ENCODE data around the gene ZNF688. TPM values are rescaled to one million over a fixed set of nuclear protein-coding genes. Genes with fewer than 3 reads are reported as not detected.

Gene ZNF688
- 1 to 10 TPM; 7.3 to 9.7 TPM for total RNA-seq

DNA sequence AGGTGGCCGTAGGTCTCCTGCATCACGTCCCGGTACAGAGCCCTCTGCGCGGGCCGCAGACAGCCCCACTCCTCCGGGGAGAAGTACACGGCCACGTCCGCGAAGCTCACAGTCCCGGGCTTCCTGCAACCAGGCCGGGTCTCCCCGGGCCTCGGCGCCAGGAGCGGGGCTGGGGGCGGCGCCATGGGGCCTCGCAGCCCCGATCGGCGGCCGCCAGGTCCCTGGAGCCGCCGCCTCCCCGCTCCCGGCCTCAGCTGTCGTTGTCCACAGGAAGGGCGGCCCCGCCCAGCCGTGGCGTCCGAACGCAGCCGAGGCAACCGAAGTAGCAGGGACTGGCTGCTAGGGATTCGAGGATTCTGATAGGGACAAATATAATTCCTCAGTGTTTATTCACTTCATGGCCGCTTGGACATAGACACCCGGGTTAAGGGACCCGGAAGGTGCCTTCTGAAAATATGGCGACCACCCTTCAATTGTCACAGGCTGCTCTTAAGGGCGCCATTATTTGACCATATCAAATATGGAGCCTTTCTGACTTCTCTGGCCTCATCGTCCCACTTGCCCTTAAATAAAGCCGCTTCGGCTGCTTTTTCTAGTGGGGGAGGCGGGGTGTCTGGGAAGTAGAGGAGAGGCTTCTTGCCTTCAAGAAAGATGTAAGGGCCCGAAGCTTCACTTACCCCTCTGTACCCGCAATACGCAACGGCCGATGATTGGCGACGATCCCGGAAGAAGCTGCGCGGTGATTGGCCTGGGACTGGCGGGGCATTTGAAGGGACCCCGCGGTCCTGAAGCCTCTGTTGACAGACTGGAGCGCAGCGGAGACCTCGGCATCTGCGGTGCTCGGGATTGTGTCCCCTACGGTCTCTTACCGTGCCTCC is at the start of gene ZNF688:
ZNF688 (minus strand) TSS at position 270 of the 878 bp plus-strand sequence; CDS start at position 185, 85 bp downstream.
- no peaks in the 10 kb centered on the region for H3K27me3 Mint-ChIP-seq
- peaks cover 31% of the 10 kb centered on the region for H3K4me1 Mint-ChIP-seq
- peak within 1 kb of the TSS; percentile 94 for H3K27ac Mint-ChIP-seq
- peak within 1 kb of the TSS; percentile 97 for H3K4me3 Mint-ChIP-seq
- H3K36me3 Mint-ChIP-seq (ENCODE audit: low read depth): no peaks in the 10 kb centered on the region
- ATAC-seq (replicated peaks): peak; percentile 64
- no peaks in the 10 kb centered on the region for H3K9me3 Mint-ChIP-seq

DNA sequence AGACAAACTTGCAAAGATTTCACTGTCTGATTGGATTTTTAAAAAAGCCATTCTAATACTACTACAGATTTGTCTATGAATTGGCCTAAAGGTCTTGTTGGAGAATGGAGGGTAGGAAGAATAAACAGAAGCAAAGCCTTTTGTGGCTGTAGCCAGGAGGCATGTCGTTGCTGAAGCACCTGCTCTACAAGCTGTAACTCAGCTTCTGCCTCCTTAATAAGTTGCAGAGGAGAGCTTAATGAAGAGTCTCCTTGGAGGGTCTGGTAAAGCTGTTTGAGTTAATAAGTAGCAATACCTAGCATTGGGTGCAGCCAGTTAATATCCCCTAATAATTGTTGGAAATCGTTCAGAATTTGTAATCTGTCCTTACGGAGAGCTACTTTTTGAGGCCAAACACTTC is 48.7 kb upstream of the ZNF688 start:
- Mint-ChIP-seq H3K4me3 (no peak overlapping the region), H3K9me3 (no peaks in the 10 kb centered on the region)
- ATAC-seq (replicated peaks): no peak

DNA sequence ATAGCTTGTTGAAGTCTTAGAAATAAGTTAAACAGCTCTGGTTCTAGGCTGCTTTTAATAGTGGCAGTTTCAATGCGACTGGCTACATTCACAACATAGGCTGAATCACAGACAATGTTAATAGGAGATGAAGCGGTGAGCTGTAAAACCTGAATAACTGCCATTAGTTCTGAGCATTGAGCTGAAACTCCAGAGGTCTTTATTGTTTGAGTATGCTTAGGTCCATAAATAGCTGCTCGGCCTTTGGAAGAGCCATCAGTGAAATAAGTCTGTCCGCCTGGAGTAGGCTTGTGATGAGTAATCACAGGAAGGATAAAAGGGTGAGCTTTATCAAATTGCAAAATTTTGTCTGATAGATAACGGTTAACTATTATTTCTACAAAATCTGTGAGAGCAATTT is 48.1 kb upstream of the ZNF688 start:
- no peak for ATAC-seq (replicated peaks)
- Mint-ChIP-seq H3K4me3 (no peak overlapping the region), H3K36me3 (ENCODE audit: low read depth) (no peaks in the 10 kb centered on the region), H3K9me3 (no peaks in the 10 kb centered on the region), H3K27me3 (peaks cover 3% of the 10 kb centered on the region), H3K4me1 (no peaks in the 10 kb centered on the region), H3K27ac (no peak overlapping the region)

More for the DNA sequence above, 48.7 kb upstream of the ZNF688 start:
- no peaks in the 10 kb centered on the region for H3K4me1 Mint-ChIP-seq
- peaks cover 3% of the 10 kb centered on the region for H3K27me3 Mint-ChIP-seq
- no peak overlapping the region for H3K27ac Mint-ChIP-seq
- H3K36me3 Mint-ChIP-seq (ENCODE audit: low read depth): no peaks in the 10 kb centered on the region

DNA sequence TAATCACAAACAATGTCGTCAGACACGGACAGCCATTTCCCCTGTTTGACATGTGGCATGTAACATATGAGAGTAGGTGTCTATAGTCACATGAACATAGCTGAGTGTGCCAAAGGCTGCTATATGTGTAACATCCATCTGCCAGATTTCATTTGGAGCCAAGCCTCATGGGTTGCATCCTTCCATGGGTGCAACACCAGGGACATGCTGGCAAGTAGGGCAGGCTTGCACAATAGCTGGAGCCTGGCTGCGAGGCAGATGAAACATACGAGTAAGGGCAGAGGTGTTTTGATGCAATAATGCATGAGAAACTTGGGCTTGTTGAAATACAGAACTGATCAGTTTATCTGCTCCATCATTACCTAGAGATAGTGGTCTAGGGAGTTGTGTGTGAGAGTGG is 47.7 kb upstream of the ZNF688 start:
- Mint-ChIP-seq H3K9me3 (no peaks in the 10 kb centered on the region), H3K27ac (no peak overlapping the region), H3K4me1 (no peaks in the 10 kb centered on the region), H3K36me3 (ENCODE audit: low read depth) (no peaks in the 10 kb centered on the region), H3K27me3 (peaks cover 3% of the 10 kb centered on the region), H3K4me3 (no peak overlapping the region)
- ATAC-seq (replicated peaks): no peak

DNA sequence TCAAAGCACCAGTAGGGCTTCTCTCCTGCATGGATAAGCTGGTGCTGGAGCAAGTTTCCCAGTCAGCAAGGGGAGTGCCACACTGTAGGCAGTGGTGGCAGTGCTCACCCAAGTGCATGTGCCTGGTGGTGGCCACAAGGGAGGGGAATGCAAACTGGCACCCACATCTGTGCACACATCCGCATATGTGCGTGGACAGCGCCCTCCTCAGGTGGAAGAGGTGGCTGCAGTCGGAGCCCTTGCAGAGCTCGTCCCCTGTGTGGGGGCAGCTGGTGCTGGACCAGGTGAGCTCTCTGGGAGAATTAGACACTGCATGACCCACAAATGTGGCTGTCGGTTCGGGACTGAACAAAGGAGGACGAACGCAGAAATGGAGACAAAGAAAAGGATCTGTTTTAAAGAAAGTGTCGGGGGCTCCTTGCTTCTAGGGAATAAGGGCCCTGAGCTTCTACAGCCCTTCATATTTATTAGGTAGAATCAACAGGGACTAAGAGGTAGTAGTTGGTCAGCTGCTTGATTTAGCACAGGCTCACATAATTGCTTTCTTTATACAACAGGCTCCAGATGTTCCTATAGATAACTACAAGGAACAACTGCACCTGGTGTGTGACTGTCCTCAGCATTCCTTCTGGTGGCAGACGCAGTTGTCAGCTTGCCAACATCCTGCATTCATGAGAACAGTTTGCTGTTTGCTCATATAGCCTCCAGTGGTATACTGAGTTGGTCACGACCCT is 44.0 kb upstream of the ZNF688 start:
- H3K27ac Mint-ChIP-seq: no peak overlapping the region

DNA sequence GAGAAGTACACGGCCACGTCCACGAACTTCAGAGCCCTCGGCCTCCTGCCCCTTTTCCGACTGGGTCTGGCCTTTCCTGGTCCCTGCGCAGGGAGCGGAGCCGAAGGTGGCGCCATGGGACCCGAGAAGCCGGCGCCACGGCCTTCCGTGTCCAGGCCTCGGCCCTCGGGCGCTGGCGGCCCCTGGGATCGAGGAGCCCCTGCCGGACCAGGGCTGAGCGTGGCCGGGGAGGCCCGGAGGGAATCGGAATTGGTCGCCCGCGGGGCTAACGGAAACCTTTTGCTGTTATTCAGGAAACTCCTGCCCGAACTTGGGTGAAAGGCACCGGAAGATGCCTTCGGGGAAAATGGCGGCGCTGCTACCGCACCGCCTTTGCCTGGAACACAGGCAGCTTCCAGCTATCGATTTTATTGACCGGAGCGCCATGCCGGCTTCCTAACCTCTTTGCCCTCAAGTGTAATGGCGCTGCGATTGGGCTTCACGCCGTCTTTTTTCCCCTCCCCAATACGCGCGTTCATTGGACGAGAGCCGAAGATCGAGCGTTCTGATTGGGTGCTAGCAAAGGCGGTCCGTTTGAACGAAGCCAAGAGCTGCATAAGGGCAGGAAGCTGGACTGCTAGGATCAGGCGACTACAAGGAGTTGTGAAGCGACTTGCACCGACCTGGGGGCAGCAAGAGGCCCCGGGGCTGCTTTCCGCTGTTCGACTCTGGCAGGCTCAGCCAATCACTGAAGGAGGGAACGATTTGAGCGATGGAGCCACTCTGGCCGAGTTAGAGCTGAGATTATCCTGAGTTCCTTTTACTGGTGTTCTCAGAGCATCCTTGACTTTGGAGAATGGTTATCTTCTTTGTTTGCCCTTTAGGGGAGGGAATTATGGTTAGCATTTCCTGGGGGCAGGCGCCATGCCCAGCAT is 38.7 kb upstream of the ZNF688 start, which contains the start of gene ZNF689:
ZNF689 (minus strand) TSS at position 464 of the 914 bp plus-strand sequence; CDS start at position 116, 348 bp downstream.
- peak; percentile 95 for ATAC-seq (replicated peaks)
- H3K36me3 Mint-ChIP-seq (ENCODE audit: low read depth): peaks cover 44% of the 10 kb centered on the region
- no peaks in the 10 kb centered on the region for H3K9me3 Mint-ChIP-seq
- H3K4me3 Mint-ChIP-seq: peak within 1 kb of the TSS; percentile 86
- H3K4me1 Mint-ChIP-seq: no peaks in the 10 kb centered on the region
- peak within 1 kb of the TSS; percentile 94 for H3K27ac Mint-ChIP-seq
- no peaks in the 10 kb centered on the region for H3K27me3 Mint-ChIP-seq

More for the DNA sequence above, 44.0 kb upstream of the ZNF688 start:
- Mint-ChIP-seq H3K27me3 (no peaks in the 10 kb centered on the region), H3K36me3 (ENCODE audit: low read depth) (no peaks in the 10 kb centered on the region), H3K4me3 (no peak overlapping the region), H3K9me3 (no peaks in the 10 kb centered on the region), H3K4me1 (no peaks in the 10 kb centered on the region)
- ATAC-seq (replicated peaks): peak; percentile 90

DNA sequence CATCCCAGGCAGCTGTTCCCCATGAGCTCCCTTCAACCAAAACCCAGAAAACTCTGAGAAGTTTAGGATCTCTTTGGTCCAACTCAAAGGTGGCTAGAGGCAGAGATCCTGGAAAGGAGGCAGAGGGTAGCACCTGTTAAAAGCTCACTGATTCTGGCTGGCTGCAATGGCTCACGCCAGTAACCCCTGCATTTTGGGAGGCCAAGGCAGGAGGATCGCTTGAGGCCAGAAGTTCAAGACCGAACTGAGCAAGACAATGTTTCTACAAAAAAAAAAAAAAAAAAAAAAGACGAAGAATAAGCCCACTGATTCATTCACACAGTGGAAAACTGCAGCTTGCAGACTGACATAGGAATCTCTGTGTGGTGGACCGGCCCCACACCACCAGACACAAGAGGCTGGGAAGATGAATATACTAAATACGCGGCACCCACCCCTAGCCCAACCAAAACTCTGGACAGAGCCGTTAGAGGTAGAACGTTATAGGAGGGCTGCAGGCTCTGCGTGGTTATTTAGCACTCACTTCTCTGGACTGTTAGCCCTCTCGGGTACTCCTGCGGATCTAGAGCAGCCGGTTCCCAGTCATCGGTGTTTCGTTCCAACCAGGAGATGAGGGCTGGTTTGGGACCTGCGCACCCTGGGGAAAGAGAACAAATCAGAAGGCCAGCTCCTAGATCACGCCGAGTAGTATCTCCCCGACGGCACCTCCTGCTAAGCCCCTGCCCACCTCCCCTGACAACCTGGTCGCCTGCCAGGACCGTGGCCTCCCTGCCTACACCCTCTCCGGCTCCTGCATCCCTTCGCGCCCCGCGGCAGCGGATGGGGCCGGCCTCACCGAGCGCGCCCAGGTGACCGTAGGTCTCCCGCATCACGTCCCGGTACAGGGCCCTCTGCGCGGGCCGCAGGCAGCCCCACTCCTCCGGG is 37.8 kb upstream of the ZNF688 start:
- Mint-ChIP-seq H3K9me3 (no peaks in the 10 kb centered on the region), H3K4me3 (peak overlapping the region; percentile 86), H3K27ac (peak overlapping the region; percentile 94), H3K27me3 (no peaks in the 10 kb centered on the region), H3K36me3 (ENCODE audit: low read depth) (peaks cover 53% of the 10 kb centered on the region), H3K4me1 (no peaks in the 10 kb centered on the region)
- ATAC-seq (replicated peaks): peak; percentile 57

DNA sequence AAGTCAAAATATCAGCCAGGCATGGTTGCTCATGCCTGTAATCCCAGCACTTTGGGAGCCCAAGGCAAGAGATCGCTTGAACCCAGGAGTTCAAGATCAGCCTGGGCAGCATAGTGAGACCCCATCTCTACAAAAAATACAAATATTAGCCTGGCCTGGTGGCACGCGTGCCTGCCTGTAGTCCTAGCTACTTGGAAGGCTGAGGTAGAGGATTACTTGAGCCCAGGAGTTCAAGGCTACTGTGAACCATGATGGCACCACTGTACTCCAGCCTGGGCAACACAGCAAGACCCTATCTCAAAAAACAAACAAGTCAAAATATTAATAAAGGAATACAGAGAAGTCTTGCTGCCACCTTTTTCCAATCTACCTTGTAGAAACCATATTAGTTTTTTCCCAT is 34.5 kb upstream of the ZNF688 start:
- no peaks in the 10 kb centered on the region for H3K4me1 Mint-ChIP-seq
- no peaks in the 10 kb centered on the region for H3K9me3 Mint-ChIP-seq
- H3K27me3 Mint-ChIP-seq: no peaks in the 10 kb centered on the region
- no peak for ATAC-seq (replicated peaks)
- H3K27ac Mint-ChIP-seq: peak overlapping the region; percentile 52
- H3K4me3 Mint-ChIP-seq: no peak overlapping the region
- peaks cover 67% of the 10 kb centered on the region for H3K36me3 Mint-ChIP-seq (ENCODE audit: low read depth)

DNA sequence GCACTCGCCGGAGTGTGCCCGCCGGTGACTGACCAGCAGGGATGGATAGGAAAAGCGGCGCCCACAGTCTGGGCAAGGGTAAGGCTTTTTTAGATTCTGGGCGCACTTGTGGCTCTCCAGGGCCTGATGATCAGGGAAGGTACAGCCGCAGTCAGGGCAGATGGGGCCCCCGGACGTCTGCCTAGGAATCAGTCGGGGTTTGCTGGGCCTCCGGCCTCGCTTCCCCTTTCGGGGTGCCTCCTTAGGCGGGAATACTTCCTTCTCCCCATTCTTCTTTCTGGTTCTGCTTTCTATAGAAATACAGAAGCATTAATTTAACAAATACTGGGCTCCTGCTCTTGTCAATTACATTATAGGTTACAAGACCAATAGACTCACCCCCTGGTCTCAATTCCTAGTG is 33.6 kb upstream of the ZNF688 start:
- Mint-ChIP-seq H3K36me3 (ENCODE audit: low read depth) (peaks cover 64% of the 10 kb centered on the region), H3K27me3 (no peaks in the 10 kb centered on the region), H3K9me3 (no peaks in the 10 kb centered on the region), H3K4me1 (no peaks in the 10 kb centered on the region), H3K4me3 (no peak overlapping the region), H3K27ac (no peak overlapping the region)
- no peak for ATAC-seq (replicated peaks)

DNA sequence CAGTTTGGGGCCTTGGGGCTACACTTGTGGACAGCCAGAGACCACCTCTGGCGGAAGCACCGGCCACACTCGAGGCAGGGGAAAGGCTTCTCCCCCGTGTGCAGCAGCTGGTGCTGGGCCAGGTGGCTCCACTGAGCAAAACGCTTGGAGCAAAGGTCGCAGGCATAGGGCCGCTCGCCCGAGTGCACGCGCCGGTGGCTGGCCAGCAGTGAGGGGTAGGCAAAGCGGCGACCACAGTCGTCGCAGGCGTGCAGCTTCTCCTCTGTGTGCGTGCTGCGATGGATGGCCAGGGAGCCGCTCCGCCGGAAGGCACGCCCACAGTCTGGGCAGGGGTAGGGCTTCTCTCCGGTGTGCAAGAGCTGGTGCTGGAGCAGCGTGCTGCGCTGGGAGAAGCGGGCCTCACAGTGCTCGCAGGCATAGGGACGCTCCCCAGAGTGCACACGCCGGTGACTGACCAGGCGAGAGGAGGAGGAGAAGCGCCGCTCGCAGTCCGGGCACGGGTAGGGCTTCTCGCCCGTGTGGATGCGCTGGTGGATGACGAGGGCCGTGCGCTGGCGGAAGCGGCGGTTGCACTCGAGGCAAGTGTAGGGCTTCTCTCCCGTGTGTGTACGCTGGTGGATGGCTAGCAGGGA is 32.9 kb upstream of the ZNF688 start:
- H3K27me3 Mint-ChIP-seq: no peaks in the 10 kb centered on the region
- peaks cover 62% of the 10 kb centered on the region for H3K36me3 Mint-ChIP-seq (ENCODE audit: low read depth)
- no peak overlapping the region for H3K27ac Mint-ChIP-seq
- H3K9me3 Mint-ChIP-seq: no peaks in the 10 kb centered on the region
- ATAC-seq (replicated peaks): no peak
- H3K4me3 Mint-ChIP-seq: no peak overlapping the region
- no peaks in the 10 kb centered on the region for H3K4me1 Mint-ChIP-seq

DNA sequence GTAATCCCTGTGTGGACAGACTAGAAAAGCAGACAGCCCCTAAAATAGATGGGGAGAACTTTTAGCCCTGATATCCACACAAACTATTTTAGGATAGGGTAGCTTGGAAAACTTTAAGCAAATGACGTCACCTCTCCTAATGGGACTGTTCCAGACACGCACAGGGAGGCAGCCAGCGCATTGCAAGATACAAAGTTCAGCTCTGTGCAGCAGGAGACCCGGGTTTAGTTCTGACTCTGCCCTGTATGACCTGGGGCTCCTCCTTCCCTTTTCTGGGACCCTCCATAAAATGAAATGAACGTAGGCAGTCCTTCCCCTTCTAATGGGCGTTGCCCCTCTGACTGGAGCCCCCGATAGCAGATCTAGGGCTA is 32.4 kb upstream of the ZNF688 start:
- no peak for ATAC-seq (replicated peaks)
- H3K4me1 Mint-ChIP-seq: no peaks in the 10 kb centered on the region
- H3K9me3 Mint-ChIP-seq: no peaks in the 10 kb centered on the region
- no peaks in the 10 kb centered on the region for H3K27me3 Mint-ChIP-seq
- H3K36me3 Mint-ChIP-seq (ENCODE audit: low read depth): peaks cover 61% of the 10 kb centered on the region
- no peak overlapping the region for H3K4me3 Mint-ChIP-seq
- H3K27ac Mint-ChIP-seq: no peak overlapping the region

DNA sequence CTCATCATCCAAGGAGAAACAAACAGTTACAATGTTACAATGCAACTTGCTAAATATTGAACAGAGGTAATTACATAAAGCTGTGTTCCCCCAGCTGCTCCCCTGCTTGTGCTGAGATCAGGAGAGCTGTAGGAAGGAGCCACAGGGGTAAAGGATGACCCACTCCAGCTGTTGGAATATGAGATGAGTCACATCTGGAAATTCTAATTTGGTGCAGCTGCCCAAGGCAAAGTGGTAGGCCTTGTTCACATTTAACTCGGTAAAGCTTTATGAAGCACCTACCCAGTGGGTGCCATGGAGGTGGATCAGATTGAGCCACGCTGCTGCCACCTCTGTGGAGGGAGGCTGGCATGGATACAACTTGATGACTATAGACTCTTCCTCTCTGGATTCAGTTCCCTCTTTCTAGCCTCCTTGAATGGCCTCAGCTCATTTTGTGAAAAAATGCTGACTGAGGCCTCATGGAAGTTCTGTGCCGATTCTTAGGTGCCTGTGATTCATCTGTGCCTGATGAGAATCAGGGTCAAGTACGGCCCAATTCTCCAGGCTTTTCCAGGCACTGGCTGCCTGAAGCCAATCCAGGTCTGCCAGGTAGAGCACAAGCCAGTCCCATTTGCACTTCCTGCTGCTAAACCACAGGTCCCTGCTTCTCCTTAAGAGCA is 31.2 kb upstream of the ZNF688 start:
- Mint-ChIP-seq H3K36me3 (ENCODE audit: low read depth) (peaks cover 49% of the 10 kb centered on the region), H3K4me1 (no peaks in the 10 kb centered on the region), H3K4me3 (no peak overlapping the region), H3K27me3 (no peaks in the 10 kb centered on the region), H3K9me3 (no peaks in the 10 kb centered on the region), H3K27ac (no peak overlapping the region)
- no peak for ATAC-seq (replicated peaks)

Data from activated T-helper 17 cell treated with anti-CD3 and anti-CD28 coated beads, Interleukin-2, amount 50 U/mL, for 72 hours (primary cell).